ENCODE measurements around the gene PHF21A. TPM values are rescaled to one million over a fixed set of nuclear protein-coding genes. Genes with fewer than 3 reads are reported as not detected.

Gene PHF21A
- total and polyA plus RNA-seq, 2 of the 13 experiments (the other 11 are each of a cell fraction or from before 2014, with no cell fraction given), result 4.1 to 34.6 TPM

DNA sequence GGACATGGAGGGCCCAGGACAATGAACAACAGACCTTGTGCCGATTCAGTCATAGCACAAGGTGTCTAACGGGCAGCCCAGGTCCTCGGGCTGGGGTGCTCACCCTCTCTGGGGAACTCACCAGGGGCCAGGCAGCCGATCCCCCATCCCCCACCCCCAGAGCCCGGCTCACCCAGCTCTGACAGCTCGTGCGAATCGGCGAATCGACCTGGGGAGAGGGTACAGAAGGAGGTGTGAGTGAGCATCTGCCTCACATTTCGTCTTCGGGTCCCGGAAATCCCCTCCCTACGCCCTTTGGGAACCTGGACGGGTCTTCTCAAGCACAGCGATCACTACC lies 204.0 kb downstream of the PHF21A start:
- BruUV-seq (replicated peaks), result no TSS peak
- intact Hi-C loops (cut with micrococcal nuclease; ENCODE audit: unreplicated experiment), result no loop called here
- Histone ChIP-seq H3K4me3 (replicated peaks in 1 of 3; ENCODE audit: insufficient read depth in 1 of 3, low read depth in 2 of 3, low read length in 3 of 3) (peak overlapping the region; percentile 82 to 94 (median 90)), H3K27me3 (ENCODE audit: control insufficient read depth in 1 of 2, insufficient read depth in 2 of 2, low read length in 2 of 2) (peaks cover 0 to 1% of the 10 kb centered on the region in 2 experiments; a peak in 1 of 5 replicates), H2AFZ (ENCODE audit: low read length) (no peak overlapping the region), H3K79me2 (ENCODE audit: insufficient read depth, low read length) (peaks cover 12% of the 10 kb centered on the region), H3K9me3 (ENCODE audit: low read length) (no peaks in the 10 kb centered on the region), H3K4me2 (ENCODE audit: low read depth, low read length) (peak overlapping the region; percentile 91), H3K9ac (ENCODE audit: insufficient read depth, low read depth, low read length) (peak overlapping the region; percentile 73), H3K36me3 (replicated peaks in 1 of 2; ENCODE audit: control insufficient read depth in 1 of 2, insufficient read depth in 2 of 2, low read length in 2 of 2) (peaks cover 8 to 23% of the 10 kb centered on the region in 2 experiments; a peak in 3 of 5 replicates), H3K27ac (ENCODE audit: extremely low read length, insufficient read depth, low read length) (peak overlapping the region; percentile 88), H4K20me1 (ENCODE audit: insufficient read depth, low read length) (no peaks in the 10 kb centered on the region), H3K4me1 (ENCODE audit: insufficient read depth, low read length) (peaks cover 41% of the 10 kb centered on the region)
- DNase-seq (ENCODE audit: low spot score) (no peak), FAIRE-seq (no peak), ATAC-seq (no peak)
- ChIA-PET CTCF (ENCODE audit: low intra/inter-chr PET ratio, low total read pairs) (no interaction called here), POLR2A (interaction anchor here (1.0 to 2.0 kb wide), 8 partner anchors 9 to 326 kb away, joined by 3 to 19 read pairs (median 7); partner anchors contain the start of gene CRY2)
- 0% methylated on average over 1 of the region's 16 CpGs for WGBS (ENCODE audit: low lambda C conversion rate)
- TF ChIP-seq ZFX (CRISPR knock-in tag; IDR thresholded peaks at IDR 0.05; ENCODE audit: low read depth) (no peak), ZNF160 (CRISPR knock-in tag; IDR thresholded peaks at IDR 0.05) (no peak)
- TF ChIP-seq, protein P1, sequence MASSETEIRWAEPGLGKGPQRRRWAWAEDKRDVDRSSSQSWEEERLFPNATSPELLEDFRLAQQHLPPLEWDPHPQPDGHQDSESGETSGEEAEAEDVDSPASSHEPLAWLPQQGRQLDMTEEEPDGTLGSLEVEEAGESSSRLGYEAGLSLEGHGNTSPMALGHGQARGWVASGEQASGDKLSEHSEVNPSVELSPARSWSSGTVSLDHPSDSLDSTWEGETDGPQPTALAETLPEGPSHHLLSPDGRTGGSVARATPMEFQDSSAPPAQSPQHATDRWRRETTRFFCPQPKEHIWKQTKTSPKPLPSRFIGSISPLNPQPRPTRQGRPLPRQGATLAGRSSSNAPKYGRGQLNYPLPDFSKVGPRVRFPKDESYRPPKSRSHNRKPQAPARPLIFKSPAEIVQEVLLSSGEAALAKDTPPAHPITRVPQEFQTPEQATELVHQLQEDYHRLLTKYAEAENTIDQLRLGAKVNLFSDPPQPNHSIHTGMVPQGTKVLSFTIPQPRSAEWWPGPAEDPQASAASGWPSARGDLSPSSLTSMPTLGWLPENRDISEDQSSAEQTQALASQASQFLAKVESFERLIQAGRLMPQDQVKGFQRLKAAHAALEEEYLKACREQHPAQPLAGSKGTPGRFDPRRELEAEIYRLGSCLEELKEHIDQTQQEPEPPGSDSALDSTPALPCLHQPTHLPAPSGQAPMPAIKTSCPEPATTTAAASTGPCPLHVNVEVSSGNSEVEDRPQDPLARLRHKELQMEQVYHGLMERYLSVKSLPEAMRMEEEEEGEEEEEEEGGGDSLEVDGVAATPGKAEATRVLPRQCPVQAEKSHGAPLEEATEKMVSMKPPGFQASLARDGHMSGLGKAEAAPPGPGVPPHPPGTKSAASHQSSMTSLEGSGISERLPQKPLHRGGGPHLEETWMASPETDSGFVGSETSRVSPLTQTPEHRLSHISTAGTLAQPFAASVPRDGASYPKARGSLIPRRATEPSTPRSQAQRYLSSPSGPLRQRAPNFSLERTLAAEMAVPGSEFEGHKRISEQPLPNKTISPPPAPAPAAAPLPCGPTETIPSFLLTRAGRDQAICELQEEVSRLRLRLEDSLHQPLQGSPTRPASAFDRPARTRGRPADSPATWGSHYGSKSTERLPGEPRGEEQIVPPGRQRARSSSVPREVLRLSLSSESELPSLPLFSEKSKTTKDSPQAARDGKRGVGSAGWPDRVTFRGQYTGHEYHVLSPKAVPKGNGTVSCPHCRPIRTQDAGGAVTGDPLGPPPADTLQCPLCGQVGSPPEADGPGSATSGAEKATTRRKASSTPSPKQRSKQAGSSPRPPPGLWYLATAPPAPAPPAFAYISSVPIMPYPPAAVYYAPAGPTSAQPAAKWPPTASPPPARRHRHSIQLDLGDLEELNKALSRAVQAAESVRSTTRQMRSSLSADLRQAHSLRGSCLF (CRISPR knock-in tag; IDR thresholded peaks at IDR 0.05; ENCODE audit: borderline replicate concordance), result no peak
- in situ Hi-C loops (cut with HindIII; ENCODE audit: extremely low pct_ligation_motif_present, low pct_unique_long_range_greater_than_20kb), result no loop called here
